HG02973 (cell line): Measurements from ENCODE around the gene CDYL.
"Not testable (repeated sequence)": the region's sequence is repeated elsewhere in the genome, so short reads cannot be mapped to it uniquely, and the experiment has no call there.

Experiments
- ATAC-seq: cut with Tn5 transposase; IDR thresholded peaks from one replicate; pipeline ENCODE4 v1.9.1; 2021; ENCODE audit warnings: moderate library complexity; ENCODE audit not compliant: unreplicated experiment

Gene CDYL

GRCh38 chr6:4829089-4829488, 52.9 kb downstream of the CDYL start:
- ATAC-seq = no peak

- ATAC-seq = not testable (repeated sequence)
These were observed 59.3 kb downstream of the CDYL start for GRCh38 chr6:4835540-4835939.

- no peak for ATAC-seq
These were observed 64.0 kb downstream of the CDYL start for GRCh38 chr6:4840169-4840568.

GRCh38 chr6:4844108-4844507, 67.9 kb downstream of the CDYL start:
- ATAC-seq = no peak

GRCh38 chr6:4846387-4846786, 70.2 kb downstream of the CDYL start:
- no peak for ATAC-seq

- no peak for ATAC-seq
These were observed 72.3 kb downstream of the CDYL start for GRCh38 chr6:4848382-4849068.

GRCh38 chr6:4849226-4850022, 73.2 kb downstream of the CDYL start:
- ATAC-seq = no peak

GRCh38 chr6:4851035-4851434, 74.8 kb downstream of the CDYL start:
- ATAC-seq = no peak

GRCh38 chr6:4852186-4852585, 76.0 kb downstream of the CDYL start:
- ATAC-seq = not testable (repeated sequence)

- ATAC-seq = no peak
These were observed 76.7 kb downstream of the CDYL start for GRCh38 chr6:4852938-4853337.

- ATAC-seq = no peak
These were observed 77.1 kb downstream of the CDYL start for GRCh38 chr6:4853349-4853748.

- no peak for ATAC-seq
These were observed 77.7 kb downstream of the CDYL start for GRCh38 chr6:4853782-4854511.

GRCh38 chr6:4856785-4857184, 80.6 kb downstream of the CDYL start:
- no peak for ATAC-seq

GRCh38 chr6:4858194-4859015, 82.2 kb downstream of the CDYL start:
- ATAC-seq = no peak

- no peak for ATAC-seq
These were observed 84.2 kb downstream of the CDYL start for GRCh38 chr6:4860387-4860786.

- no peak for ATAC-seq
These were observed 85.4 kb downstream of the CDYL start for GRCh38 chr6:4861564-4861963.

- ATAC-seq = no peak
These were observed 88.3 kb downstream of the CDYL start for GRCh38 chr6:4864519-4864918.

GRCh38 chr6:4865006-4865405, 88.8 kb downstream of the CDYL start:
- not testable (repeated sequence) for ATAC-seq

- ATAC-seq = no peak
These were observed 94.8 kb downstream of the CDYL start for GRCh38 chr6:4870821-4871494.

- ATAC-seq = no peak
These were observed 95.6 kb downstream of the CDYL start for GRCh38 chr6:4871825-4872224.
